Measurements from ENCODE around the gene TVP23A. TPM values are rescaled to one million over a fixed set of nuclear protein-coding genes. Genes with fewer than 3 reads are reported as not detected.
A peak's percentile ranks its signal among the peaks of the same experiment; 100 is the strongest.
"Not testable (repeated sequence)": the region's sequence is repeated elsewhere in the genome, so short reads cannot be mapped to it uniquely, and the experiment has no call there.

The TVP23A gene
- polyA plus RNA-seq, 1 donor = 2.3 TPM

DNA sequence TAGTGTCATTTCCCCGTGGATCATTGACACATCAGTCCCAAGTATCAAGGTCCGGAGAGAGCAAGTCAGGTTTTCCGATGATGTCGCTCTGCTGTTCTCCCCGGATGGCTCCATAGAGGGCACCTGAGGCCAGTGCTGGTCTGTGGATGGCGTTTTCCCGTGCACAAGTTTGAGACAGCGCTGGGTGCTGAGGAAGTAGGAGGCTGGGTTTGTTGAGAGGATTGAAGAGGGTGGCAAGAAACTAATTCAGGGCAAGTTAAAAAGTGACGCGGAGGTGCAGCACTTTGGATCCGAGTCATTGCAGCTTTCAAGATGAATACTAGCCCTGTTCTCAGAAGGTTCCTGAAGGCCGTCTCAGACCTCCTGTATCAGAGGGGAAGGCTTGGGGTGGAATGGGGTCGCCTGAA lies 67.3 kb downstream of the TVP23A start:
- no peak for DNase-seq (ENCODE audit: low read depth)

DNA sequence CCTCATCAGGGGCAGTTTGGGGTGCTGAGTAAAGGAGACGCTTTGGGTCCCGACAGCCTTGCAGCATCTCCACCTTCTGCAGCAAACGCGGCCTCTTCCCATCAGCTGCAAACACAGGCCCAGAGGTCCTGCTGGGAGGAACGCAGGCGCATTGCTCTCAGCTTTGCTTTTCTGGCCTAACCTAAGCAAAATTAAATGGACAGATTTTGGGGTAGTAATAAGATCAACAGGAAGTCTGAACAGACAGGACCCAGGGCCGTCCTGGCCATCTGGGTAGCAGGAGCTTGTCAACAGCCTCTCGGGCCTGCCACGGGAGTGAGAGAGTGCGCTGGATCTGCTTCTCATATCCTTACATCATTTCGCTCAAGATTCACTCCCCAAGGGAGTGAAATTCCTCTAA lies 67.8 kb downstream of the TVP23A start:
- no peak for DNase-seq (ENCODE audit: low read depth)

- no peak for DNase-seq (ENCODE audit: low read depth)
Observed at GRCh38 chr16:10745841-10746240, 72.8 kb downstream of the TVP23A start.

- no peak for DNase-seq (ENCODE audit: low read depth)
Observed at GRCh38 chr16:10744370-10745030, 74.1 kb downstream of the TVP23A start.

GRCh38 chr16:10743610-10744369 lies 74.8 kb downstream of the TVP23A start, which contains the start of gene NUBP1:
NUBP1 (plus strand) TSS chr16:10743842; CDS start chr16:10743864, 22 bp downstream.
- DNase-seq (ENCODE audit: low read depth) = peak; percentile 89

- no peak for DNase-seq (ENCODE audit: low read depth)
Observed at GRCh38 chr16:10743227-10743609, 75.4 kb downstream of the TVP23A start.

GRCh38 chr16:10741844-10742243 lies 76.8 kb downstream of the TVP23A start:
- DNase-seq (ENCODE audit: low read depth) = no peak

GRCh38 chr16:10741249-10741648 lies 77.3 kb downstream of the TVP23A start:
- DNase-seq (ENCODE audit: low read depth) = not testable (repeated sequence)

DNA sequence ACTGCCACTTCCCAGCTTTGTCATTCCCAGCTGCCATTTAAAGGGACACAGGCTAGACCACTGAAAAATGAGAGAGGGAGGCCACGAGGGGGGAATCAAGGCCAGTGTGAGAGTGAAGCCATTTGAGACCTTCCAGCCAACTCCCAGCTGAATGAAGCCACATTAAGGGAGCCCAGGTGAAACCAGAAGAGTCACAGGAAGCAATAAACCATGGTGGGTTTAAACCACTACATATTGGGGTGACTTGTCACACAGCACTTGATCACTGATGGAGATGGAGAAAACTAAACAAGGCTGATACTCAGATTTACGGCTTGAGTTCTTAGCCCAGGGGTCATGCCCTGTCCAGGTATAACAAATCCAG lies 77.8 kb downstream of the TVP23A start:
- no peak for DNase-seq (ENCODE audit: low read depth)

GRCh38 chr16:10740000-10740844 lies 78.4 kb downstream of the TVP23A start:
- DNase-seq (ENCODE audit: low read depth) = no peak

DNA sequence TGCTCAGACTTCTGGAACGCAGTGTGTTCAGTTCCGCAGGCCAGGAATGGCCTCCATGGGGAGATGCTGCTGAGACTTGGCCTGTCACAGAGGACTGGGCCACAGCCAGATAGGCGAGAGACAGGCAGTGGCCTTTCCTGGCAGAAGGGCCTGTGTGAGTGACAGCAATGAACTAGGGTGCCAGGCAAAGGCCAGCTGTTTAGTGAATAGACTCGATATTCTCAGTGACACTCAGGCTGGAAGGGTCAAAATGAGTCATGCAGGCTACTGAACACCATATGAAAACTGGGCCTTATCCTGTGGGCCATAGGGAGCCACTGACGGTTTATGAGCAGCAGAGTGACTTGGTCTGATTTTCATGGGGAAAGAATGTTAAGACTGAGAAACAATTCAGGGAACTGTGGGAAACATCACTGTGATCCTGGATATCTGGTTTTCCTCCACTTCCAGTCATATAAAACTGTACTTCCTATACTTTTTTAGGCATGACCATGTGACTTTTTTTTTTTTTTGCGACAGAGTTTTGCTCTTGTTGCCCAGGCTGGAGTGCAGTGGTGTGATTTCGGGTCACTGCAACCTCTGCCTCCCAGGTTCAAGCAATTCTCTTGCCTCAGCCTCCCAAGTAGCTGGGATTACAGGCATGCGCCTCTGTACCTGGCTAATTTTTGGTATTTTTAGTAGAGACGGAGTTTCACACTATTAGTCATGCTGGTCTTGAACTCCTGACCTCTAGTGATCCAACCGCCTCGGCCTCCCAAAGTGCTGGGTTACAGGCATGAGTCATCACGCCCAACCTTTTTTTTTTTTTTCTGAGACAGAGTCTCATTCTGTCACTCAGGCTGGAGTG lies 80.1 kb downstream of the TVP23A start:
- no peak for DNase-seq (ENCODE audit: low read depth)

DNA sequence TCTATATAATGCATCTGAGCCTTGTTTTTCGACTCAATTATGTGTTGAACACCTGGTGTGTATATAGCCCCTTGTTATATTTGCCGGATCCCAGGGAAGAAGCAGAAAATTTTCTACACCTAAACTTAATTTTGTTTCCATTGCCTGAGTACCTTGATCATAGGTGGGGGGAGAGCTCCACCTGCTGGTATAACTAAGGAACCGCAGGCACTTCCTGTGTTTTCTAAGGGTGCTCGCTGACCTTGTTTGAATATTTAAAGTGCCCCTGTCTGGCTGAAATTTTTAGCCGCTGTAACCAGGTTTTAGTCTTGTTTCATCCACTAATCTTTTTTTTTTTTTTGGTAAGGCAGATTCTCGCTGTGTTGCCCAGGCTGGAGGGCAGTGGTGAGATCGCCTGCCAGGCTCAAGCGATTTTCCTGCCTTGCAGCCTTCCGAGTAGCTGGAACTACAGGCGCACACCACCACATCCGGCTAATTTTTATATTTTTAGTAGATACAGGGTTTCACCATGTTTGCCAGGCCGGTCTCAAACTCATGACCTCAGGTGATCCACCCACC lies 81.4 kb downstream of the TVP23A start:
- no peak for DNase-seq (ENCODE audit: low read depth)

DNA sequence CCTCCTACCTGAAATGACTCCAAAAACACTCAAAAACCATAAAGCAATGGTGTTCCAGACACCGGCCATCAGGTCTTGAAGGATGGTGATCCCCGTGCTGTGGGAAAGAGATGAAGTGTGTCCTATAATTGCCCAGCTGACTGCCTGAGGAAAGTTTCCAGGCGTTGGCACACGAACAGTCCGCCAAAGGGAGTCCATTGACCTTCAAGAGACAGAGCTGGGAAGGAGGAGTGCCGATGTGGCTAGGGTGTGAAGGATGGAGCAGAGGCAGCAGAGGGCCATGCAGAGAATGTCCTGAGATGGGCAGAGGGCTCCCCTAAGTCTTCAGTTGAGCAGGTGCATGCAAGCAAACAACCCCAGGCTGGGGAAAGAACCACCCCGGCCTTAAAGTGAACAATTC lies 86.8 kb downstream of the TVP23A start:
- no peak for DNase-seq (ENCODE audit: low read depth)

DNA sequence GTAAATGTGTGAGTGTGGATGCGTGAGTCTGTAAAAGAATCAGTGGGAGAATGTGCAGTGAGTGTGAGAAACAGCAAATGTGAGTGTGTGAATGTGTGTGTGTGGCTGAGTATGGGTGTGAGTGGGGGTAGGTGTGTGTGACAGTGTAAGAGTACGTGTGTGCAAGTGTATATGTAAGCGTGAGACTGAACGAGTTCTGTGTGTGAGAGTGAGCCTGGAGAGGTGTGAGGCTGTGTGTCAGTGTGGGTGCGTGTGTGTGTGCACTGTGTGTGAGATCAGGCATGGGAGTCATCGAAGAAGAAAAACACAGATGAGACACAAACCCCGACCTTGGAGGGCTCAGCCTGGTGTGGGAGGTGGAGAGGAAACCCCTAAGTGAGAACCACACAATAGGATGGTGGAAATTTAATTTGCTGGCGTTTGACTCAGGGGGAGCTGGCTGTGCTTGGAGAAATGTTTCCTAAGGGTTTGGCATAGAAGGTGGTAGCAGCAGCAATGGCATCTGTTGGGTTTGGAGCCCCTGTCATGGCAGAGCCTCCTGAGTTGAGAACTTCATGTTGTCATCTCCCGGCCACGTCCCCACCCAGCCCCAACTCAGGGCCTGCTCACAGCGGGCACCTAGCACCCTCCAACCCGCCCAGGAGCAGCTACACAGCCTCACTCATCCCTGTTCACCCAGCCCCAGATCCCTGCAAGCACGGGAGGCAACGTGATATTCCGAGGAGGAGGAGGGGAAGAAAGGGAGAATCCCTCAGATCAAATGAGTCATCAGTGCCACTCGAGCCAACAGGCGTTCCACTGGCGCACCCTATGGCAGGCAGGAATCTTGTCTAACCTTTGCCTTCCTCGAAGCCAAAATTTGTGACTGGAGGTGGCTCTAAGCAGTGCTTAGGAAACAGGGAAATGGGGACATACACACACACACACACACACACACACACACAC lies 89.2 kb downstream of the TVP23A start:
- no peak for DNase-seq (ENCODE audit: low read depth)

DNA sequence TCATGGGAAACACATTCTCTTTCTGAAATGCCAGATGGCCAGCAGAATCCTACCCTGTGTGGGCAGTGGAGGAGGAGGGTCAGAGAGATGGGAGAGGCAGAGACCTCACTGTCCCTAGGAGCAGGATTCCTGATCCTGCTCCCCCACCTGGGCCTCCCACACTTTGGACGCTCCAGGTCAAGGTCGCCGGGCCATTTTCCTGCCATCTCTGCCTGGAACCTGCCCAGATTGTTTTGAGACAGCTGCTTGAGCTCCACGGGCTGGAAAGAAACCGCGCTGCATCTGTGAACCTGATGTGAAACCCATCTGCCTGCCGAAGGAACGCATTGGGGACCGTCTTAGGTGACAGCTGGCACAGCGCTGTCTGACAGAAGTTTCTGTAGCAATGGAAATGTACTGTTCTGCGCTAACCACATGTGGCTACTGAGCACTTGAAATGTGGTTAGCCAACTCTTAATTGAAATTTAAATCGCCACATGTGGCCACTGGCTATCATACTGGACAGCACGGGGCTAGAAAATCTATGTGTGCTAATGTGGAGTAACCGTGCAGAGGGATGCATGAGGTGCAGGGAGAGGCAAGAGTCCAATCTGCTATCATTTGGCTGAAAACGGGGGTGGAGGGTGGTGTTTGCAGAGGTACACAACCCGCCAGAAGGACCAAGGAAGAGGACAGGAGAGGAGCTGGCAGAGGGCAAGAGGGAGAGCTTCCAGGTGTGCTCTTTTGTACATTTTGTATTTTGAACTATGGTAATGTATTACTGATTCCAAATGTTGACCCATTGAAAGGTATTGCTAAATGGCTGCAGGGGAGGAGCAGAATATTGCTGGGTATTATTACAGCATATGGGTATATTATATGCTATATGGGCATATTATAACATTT lies 90.3 kb downstream of the TVP23A start:
- no peak for DNase-seq (ENCODE audit: low read depth)
